RWPE1 (cell line): ENCODE data around the gene TMEM139.

Experiments
- CTCF ChIA-PET: fragments of 350-600 bp; sonication (Branson Sonifier 250); formaldehyde crosslinking; extraction: SDS; loops from one replicate; lab custom pipeline; 2021; lab: Yijun Ruan, JAX
- POLR2A ChIA-PET: fragments of 400-600 bp; formaldehyde crosslinking; extraction: SDS; loops from one replicate; lab custom pipeline; 2020; ENCODE audit warnings: antibody characterized with exemption; ENCODE audit not compliant: low non-redundant PET; lab: Yijun Ruan, JAX
- DNase-seq: peaks from one replicate; pipeline ENCODE4 v3.0.0; 2012; ENCODE audit warnings: low spot score
- H3K27ac ChIP-seq: fragments of 450-650 bp; 2 replicates; pipeline ENCODE4 v1.5.1; 2017
- TF ChIP-seq, protein P1 (sequence below): fragments of 450-650 bp; conservative IDR thresholded peaks from 2 replicates; pipeline ENCODE4 v1.5.1; 2017; ENCODE audit warnings: low read depth, mild to moderate bottlenecking

Gene TMEM139

GRCh38 chr7:143299840-143300239 is 15.1 kb downstream of the TMEM139 start:
- H3K27ac ChIP-seq, result no peak overlapping the region; the same call in 1 of the 2 replicates
- DNase-seq, result no peak
- POLR2A ChIA-PET, result no interaction called here
- CTCF ChIA-PET, result interaction anchor here (0.6 to 1.3 kb wide), 2 partner anchors 39 to 59 kb away, joined by 3 to 7 read pairs; no protein-coding TSS in a partner anchor
- TF ChIP-seq, protein P1, sequence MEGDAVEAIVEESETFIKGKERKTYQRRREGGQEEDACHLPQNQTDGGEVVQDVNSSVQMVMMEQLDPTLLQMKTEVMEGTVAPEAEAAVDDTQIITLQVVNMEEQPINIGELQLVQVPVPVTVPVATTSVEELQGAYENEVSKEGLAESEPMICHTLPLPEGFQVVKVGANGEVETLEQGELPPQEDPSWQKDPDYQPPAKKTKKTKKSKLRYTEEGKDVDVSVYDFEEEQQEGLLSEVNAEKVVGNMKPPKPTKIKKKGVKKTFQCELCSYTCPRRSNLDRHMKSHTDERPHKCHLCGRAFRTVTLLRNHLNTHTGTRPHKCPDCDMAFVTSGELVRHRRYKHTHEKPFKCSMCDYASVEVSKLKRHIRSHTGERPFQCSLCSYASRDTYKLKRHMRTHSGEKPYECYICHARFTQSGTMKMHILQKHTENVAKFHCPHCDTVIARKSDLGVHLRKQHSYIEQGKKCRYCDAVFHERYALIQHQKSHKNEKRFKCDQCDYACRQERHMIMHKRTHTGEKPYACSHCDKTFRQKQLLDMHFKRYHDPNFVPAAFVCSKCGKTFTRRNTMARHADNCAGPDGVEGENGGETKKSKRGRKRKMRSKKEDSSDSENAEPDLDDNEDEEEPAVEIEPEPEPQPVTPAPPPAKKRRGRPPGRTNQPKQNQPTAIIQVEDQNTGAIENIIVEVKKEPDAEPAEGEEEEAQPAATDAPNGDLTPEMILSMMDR, result peak; percentile 68

- TF ChIP-seq, protein P1, result no peak
- ChIA-PET CTCF (no interaction called here), POLR2A (no interaction called here)
- H3K27ac ChIP-seq, result no peak overlapping the region
- no peak for DNase-seq
Measured at GRCh38 chr7:143300959-143301935, 16.5 kb downstream of the TMEM139 start.

DNA sequence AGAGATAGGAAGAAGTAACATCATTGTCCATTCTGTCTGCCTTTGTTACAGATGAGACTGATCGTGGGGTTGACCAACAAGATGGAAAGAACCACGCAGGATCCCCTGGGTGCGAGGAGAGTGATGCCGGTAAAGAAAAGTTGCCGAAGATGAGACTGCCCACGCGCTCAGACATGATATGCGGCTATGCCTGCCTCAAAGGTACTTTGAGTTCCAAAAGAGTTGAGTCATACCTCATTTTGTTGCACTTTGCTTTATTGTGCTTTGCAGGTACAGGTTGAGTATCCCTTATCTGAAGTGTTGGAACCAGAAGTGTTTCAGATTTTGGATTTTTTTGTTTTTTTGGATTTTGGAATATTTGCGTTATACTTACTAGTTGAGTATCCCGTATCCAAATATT is 19.0 kb downstream of the TMEM139 start:
- TF ChIP-seq, protein P1, result no peak
- CTCF ChIA-PET, result no interaction called here

GRCh38 chr7:143304938-143305337 is 20.2 kb downstream of the TMEM139 start:
- ChIA-PET POLR2A (no interaction called here), CTCF (interaction anchor here (0.9 kb wide), 1 partner anchor 64 kb away, joined by 4 read pairs; no protein-coding TSS in a partner anchor)
- TF ChIP-seq, protein P1, result no peak
- no peak overlapping the region for H3K27ac ChIP-seq
- DNase-seq, result no peak

More for the DNA sequence above, 19.0 kb downstream of the TMEM139 start:
- DNase-seq, result no peak
- POLR2A ChIA-PET, result no interaction called here
- no peak overlapping the region; the same call in 1 of the 2 replicates for H3K27ac ChIP-seq

- DNase-seq, result no peak
- no peak overlapping the region for H3K27ac ChIP-seq
Measured at GRCh38 chr7:143305423-143306070, 20.8 kb downstream of the TMEM139 start.

More at GRCh38 chr7:143305423-143306070, 20.8 kb downstream of the TMEM139 start:
- TF ChIP-seq, protein P1, result peak; percentile 80
- CTCF ChIA-PET, result interaction anchor here (0.6 to 0.9 kb wide), 2 partner anchors 13 to 65 kb away, joined by 3 to 4 read pairs; no protein-coding TSS in a partner anchor
- POLR2A ChIA-PET, result no interaction called here
